Measurements from ENCODE around the gene FDX1. TPM values are rescaled to one million over a fixed set of nuclear protein-coding genes. Genes with fewer than 3 reads are reported as not detected.

Gene FDX1
- total RNA-seq, 2 experiments from 2014 or later = 13.3 to 15.9 TPM

- Histone ChIP-seq H3K4me3 (ENCODE audit: low read depth, low read length, poor library complexity, severe bottlenecking) (no peak overlapping the region), H4K20me1 (ENCODE audit: insufficient read depth, low read length) (no peaks in the 10 kb centered on the region), H3K4me2 (ENCODE audit: low read length) (no peak overlapping the region), H3K36me3 (ENCODE audit: insufficient read depth, low read length) (no peaks in the 10 kb centered on the region), H3K9me2 (ENCODE audit: insufficient read depth, low read length) (no peaks in the 10 kb centered on the region), H3K9me3 (ENCODE audit: low read length) (no peaks in the 10 kb centered on the region), H3K27ac (ENCODE audit: low read depth, low read length, poor library complexity, severe bottlenecking) (no peak overlapping the region), H3K4me1 (ENCODE audit: insufficient read depth, low read length, poor library complexity, severe bottlenecking) (no peaks in the 10 kb centered on the region), H2AFZ (ENCODE audit: low read length) (no peak overlapping the region), H3K79me2 (ENCODE audit: insufficient read depth, low read depth, low read length) (no peaks in the 10 kb centered on the region)
- POLR2A ChIA-PET = no interaction called here
- CTCF ChIA-PET (ENCODE audit: unreplicated experiment) = no interaction called here
- DNase-seq (ENCODE audit: low spot score) = no peak
- intact Hi-C loops (cut with micrococcal nuclease; ENCODE audit: unreplicated experiment) = no loop called here
- TF ChIP-seq EZH2phosphoT487 (IDR thresholded peaks at IDR 0.05; ENCODE audit: borderline replicate concordance, low read depth, low read length) = no peak
- TF ChIP-seq CTCF (conservative IDR thresholded peaks at IDR 0.05; ENCODE audit: low read length) = no peak
- BruUV-seq (replicated peaks) = no TSS peak
These were observed 83.6 kb downstream of the FDX1 start for GRCh38 chr11:110513259-110513801.

GRCh38 chr11:110513846-110514437 is 84.2 kb downstream of the FDX1 start:
- Histone ChIP-seq H3K4me3 (ENCODE audit: low read depth, low read length, poor library complexity, severe bottlenecking) (no peak overlapping the region), H3K9me2 (ENCODE audit: insufficient read depth, low read length) (no peaks in the 10 kb centered on the region), H3K9me3 (ENCODE audit: low read length) (no peaks in the 10 kb centered on the region), H3K4me1 (ENCODE audit: insufficient read depth, low read length, poor library complexity, severe bottlenecking) (no peaks in the 10 kb centered on the region), H4K20me1 (ENCODE audit: insufficient read depth, low read length) (no peaks in the 10 kb centered on the region), H2AFZ (ENCODE audit: low read length) (no peak overlapping the region), H3K4me2 (ENCODE audit: low read length) (no peak overlapping the region), H3K27ac (ENCODE audit: low read depth, low read length, poor library complexity, severe bottlenecking) (no peak overlapping the region), H3K79me2 (ENCODE audit: insufficient read depth, low read depth, low read length) (no peaks in the 10 kb centered on the region), H3K36me3 (ENCODE audit: insufficient read depth, low read length) (no peaks in the 10 kb centered on the region)
- ChIA-PET CTCF (ENCODE audit: unreplicated experiment) (no interaction called here), POLR2A (interaction anchor here (0.6 to 0.7 kb wide), 3 partner anchors 52 to 191 kb away, joined by 3 read pairs; no protein-coding TSS in a partner anchor)
- DNase-seq (ENCODE audit: low spot score) = no peak
- BruUV-seq (replicated peaks) = no TSS peak
- intact Hi-C loops (cut with micrococcal nuclease; ENCODE audit: unreplicated experiment) = no loop called here
- no peak for TF ChIP-seq EZH2phosphoT487 (IDR thresholded peaks at IDR 0.05; ENCODE audit: borderline replicate concordance, low read depth, low read length)

Other genes with a start within 250 kb of the FDX1 start
- 23.2 and 23.7 TPM in 2 replicates for gene RDX, start 133.3 kb upstream of the FDX1 start, total RNA-seq (2014; rRNA removed; shearing (Covaris generic))
- gene RDX, start 133.3 kb upstream of the FDX1 start, total RNA-seq (2022) = 25.5 and 27.2 TPM in 2 replicates

Data from OCI-LY7 (cell line).